Osteoblast (primary cell): Measurements from ENCODE around the gene PPT2. TPM values are rescaled to one million over a fixed set of nuclear protein-coding genes. Genes with fewer than 3 reads are reported as not detected.
A peak's percentile ranks its signal among the peaks of the same experiment; 100 is the strongest.

Experiments
- DNase-seq: peaks from one replicate; pipeline ENCODE4 v3.0.0; 2011; ENCODE audit warnings: low spot score, mixed read lengths; ENCODE audit not compliant: insufficient read length; ENCODE audit errors: missing footprints
- H2AFZ ChIP-seq: 2 replicates; pipeline ENCODE4 v1.6.0; 2011; ENCODE audit warnings: mild to moderate bottlenecking, low read length
- H3K27ac ChIP-seq: 2 replicates; pipeline ENCODE4 v1.5.1; 2011; ENCODE audit warnings: mild to moderate bottlenecking, low read depth, low read length, moderate library complexity
- H3K27me3 ChIP-seq: 2 replicates; pipeline ENCODE4 v1.6.0; 2012; ENCODE audit warnings: mild to moderate bottlenecking, control low read depth, inconsistent platforms, low read length, moderate library complexity; ENCODE audit not compliant: insufficient read depth
- H3K36me3 ChIP-seq: 2 replicates; pipeline ENCODE4 v1.5.1; 2011; ENCODE audit warnings: mild to moderate bottlenecking, low read length, control low read depth, moderate library complexity; ENCODE audit not compliant: insufficient read depth
- H3K4me1 ChIP-seq: 2 replicates; pipeline ENCODE4 v1.5.1; 2011; ENCODE audit warnings: mild to moderate bottlenecking, low read length, control low read depth, moderate library complexity; ENCODE audit not compliant: insufficient read depth
- H3K4me2 ChIP-seq: 2 replicates; pipeline ENCODE4 v1.6.0; 2011; ENCODE audit warnings: mild to moderate bottlenecking, low read length; ENCODE audit not compliant: insufficient read depth
- H3K4me3 ChIP-seq: fragments of 200-600 bp; sonication (generic); 3 replicates; pipeline ENCODE4 v1.5.1; 2012; ENCODE audit warnings: mild to moderate bottlenecking, low read length, inconsistent platforms; ENCODE audit not compliant: insufficient read depth
- H3K79me2 ChIP-seq: 2 replicates; pipeline ENCODE4 v1.6.0; 2012; ENCODE audit warnings: mild to moderate bottlenecking, low read length, control low read depth, inconsistent platforms; ENCODE audit not compliant: insufficient read depth
- H3K9me3 ChIP-seq: 2 replicates; pipeline ENCODE4 v1.5.1; 2011; ENCODE audit warnings: low read depth, low read length, control low read depth
- H4K20me1 ChIP-seq: 2 replicates; pipeline ENCODE4 v1.6.0; 2012; ENCODE audit warnings: mild to moderate bottlenecking, low read length, control low read depth; ENCODE audit not compliant: insufficient read depth
- total RNA-seq: library from RNA; depleted of rRNA; stranded (reverse); fragments of >200 nt; gene quantifications from 2 replicates; pipeline ENCODE4 v1.2.3, GENCODE V29; 2012
- TF ChIP-seq, protein P1 (sequence below): IDR thresholded peaks from 2 replicates; pipeline ENCODE4 v1.5.1; 2011; ENCODE audit warnings: mild to moderate bottlenecking, low read depth, low read length, moderate library complexity; ENCODE audit errors: extremely low read depth

The PPT2 gene
- total RNA-seq, 1 donor, result 8.3 TPM

DNA sequence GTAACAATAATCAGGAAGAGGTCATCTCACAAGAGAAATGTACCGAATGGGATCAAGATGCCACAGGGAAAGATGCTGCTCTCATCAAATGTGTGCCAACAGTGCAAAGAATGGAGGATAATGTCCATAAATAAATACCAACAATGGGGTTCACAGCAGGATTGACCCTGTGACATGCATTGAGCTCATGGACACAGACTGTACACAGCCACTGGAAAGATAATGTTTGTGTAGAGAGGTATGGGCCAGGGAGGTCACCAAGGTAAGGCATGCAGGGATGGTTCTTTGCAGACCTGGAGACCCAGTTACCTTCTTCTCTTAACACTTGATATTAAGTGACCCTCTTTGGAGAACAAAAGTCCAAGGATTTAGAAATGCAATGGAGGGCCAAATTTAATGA is 20.5 kb downstream of the PPT2 start:
- Histone ChIP-seq H3K4me1 (peaks cover 35% of the 10 kb centered on the region), H3K79me2 (peaks cover 49% of the 10 kb centered on the region), H3K9me3 (no peaks in the 10 kb centered on the region), H3K4me2 (peak overlapping the region; percentile 99), H4K20me1 (peaks cover 2% of the 10 kb centered on the region), H3K27me3 (no peaks in the 10 kb centered on the region), H2AFZ (no peak overlapping the region), H3K36me3 (peaks cover 16% of the 10 kb centered on the region), H3K27ac (no peak overlapping the region), H3K4me3 (peak overlapping the region; percentile 86)
- TF ChIP-seq, protein P1, sequence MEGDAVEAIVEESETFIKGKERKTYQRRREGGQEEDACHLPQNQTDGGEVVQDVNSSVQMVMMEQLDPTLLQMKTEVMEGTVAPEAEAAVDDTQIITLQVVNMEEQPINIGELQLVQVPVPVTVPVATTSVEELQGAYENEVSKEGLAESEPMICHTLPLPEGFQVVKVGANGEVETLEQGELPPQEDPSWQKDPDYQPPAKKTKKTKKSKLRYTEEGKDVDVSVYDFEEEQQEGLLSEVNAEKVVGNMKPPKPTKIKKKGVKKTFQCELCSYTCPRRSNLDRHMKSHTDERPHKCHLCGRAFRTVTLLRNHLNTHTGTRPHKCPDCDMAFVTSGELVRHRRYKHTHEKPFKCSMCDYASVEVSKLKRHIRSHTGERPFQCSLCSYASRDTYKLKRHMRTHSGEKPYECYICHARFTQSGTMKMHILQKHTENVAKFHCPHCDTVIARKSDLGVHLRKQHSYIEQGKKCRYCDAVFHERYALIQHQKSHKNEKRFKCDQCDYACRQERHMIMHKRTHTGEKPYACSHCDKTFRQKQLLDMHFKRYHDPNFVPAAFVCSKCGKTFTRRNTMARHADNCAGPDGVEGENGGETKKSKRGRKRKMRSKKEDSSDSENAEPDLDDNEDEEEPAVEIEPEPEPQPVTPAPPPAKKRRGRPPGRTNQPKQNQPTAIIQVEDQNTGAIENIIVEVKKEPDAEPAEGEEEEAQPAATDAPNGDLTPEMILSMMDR, result no peak
- DNase-seq, result no peak

DNA sequence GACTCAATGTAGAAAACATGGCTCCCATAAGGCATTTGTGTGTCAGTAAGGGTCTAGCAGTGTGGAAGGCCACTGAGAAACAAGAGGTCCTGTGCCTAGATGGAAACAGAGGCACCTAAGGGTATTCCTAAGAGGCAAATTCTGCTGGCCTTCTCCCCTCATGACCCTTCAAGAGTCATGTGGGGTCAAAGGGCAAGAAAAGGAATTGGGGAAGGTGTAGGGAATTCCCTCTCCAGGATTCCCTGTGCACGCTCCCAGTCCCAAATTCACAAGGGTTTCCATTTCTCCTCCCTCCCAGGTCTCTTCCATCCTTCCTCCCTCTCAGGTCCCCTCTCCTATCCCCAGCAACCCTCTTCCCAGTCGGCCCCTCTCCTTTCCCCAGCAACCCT is 21.4 kb downstream of the PPT2 start:
- H3K79me2 ChIP-seq, result peaks cover 50% of the 10 kb centered on the region
- H4K20me1 ChIP-seq, result peaks cover 2% of the 10 kb centered on the region
- no peaks in the 10 kb centered on the region for H3K9me3 ChIP-seq
- H3K4me1 ChIP-seq, result peaks cover 35% of the 10 kb centered on the region
- no peaks in the 10 kb centered on the region for H3K27me3 ChIP-seq
- H3K4me3 ChIP-seq, result peak overlapping the region; percentile 86
- peak; percentile 56 for DNase-seq
- H3K4me2 ChIP-seq, result peak overlapping the region; percentile 99
- peak overlapping the region; percentile 54 for H2AFZ ChIP-seq
- peak overlapping the region; percentile 64 for H3K27ac ChIP-seq
- H3K36me3 ChIP-seq, result peaks cover 13% of the 10 kb centered on the region
- TF ChIP-seq, protein P1, result no peak

DNA sequence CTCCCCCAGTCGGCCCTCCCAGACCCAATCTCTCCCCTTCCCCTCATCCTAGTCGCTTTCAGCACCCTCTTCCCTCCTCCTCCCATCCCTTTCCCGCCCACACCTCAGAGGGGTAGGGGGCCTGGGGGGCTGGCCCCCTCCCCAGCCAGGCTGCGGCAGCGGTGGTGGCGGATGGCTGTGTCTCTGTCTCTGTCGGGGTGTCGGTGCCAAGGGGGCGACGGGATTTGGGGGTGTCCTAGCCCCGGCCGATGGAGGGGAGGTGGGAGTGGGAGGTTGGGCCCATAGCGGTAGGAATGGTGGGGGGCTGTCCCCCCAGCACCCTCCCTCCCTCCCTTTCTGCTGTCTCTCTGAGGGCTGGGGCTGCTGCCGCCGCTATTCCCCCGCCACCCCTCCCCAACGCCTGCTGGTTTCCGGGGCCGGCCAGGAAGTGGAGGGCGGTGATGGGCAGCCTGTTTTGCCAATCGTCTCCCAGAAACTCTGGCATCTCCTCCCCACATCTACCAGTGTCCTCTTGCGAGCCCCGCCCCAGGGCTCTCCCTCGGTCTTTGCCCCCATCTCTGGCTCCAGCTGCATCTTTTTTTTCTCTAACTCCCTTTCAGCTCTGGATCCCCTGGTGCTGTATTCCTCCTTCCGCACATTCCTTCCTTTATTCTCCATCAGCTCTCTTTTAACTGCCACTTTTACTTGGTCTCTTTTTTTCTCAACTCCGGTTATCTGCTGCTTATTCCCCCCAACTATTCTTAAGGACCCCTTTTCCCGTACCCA is 22.0 kb downstream of the PPT2 start, which contains the start of gene AGPAT1:
Gene AGPAT1 (minus strand): TSS at position 374 of the 765 bp plus-strand sequence. CDS start 4,588 bp downstream, outside the sequence.
- Histone ChIP-seq H3K79me2 (peaks cover 50% of the 10 kb centered on the region), H3K4me1 (peaks cover 35% of the 10 kb centered on the region)

More for the DNA sequence above, 22.0 kb downstream of the PPT2 start, which contains the start of gene AGPAT1:
- Histone ChIP-seq H4K20me1 (peaks cover 2% of the 10 kb centered on the region), H3K36me3 (peaks cover 13% of the 10 kb centered on the region), H3K27me3 (no peaks in the 10 kb centered on the region), H3K9me3 (no peaks in the 10 kb centered on the region), H3K4me3 (peak within 1 kb of the TSS; percentile 86), H3K4me2 (peak within 1 kb of the TSS; percentile 99), H3K27ac (peak within 1 kb of the TSS; percentile 93), H2AFZ (peak within 1 kb of the TSS; percentile 93)
- TF ChIP-seq, protein P1, result no peak
- peak; percentile 99 for DNase-seq
